Mesodermal cell (in vitro differentiated cells): ENCODE results near the gene VASN.

ENCODE experiments used
- H3K27ac ChIP-seq: 2 replicates; pipeline ENCODE4 v1.7.0; 2013; ENCODE audit warnings: mild to moderate bottlenecking, low read depth, low read length, moderate library complexity; ENCODE audit not compliant: severe bottlenecking
- H3K36me3 ChIP-seq: 2 replicates; pipeline ENCODE4 v1.7.1; 2013; ENCODE audit warnings: mild to moderate bottlenecking, low read length, moderate library complexity; ENCODE audit not compliant: control insufficient read depth, insufficient read depth
- H3K4me1 ChIP-seq: one replicate; pipeline ENCODE4 v1.7.1; 2013; ENCODE audit warnings: mild to moderate bottlenecking, low read length; ENCODE audit not compliant: insufficient read depth, control insufficient read depth, poor library complexity, severe bottlenecking
- H3K4me3 ChIP-seq: 2 replicates; pipeline ENCODE4 v1.7.0; 2013; ENCODE audit warnings: low read length, control low read depth, mild to moderate bottlenecking; ENCODE audit not compliant: insufficient read depth, poor library complexity, severe bottlenecking; ENCODE audit errors: extremely low read depth
- H3K9me3 ChIP-seq: 2 replicates; pipeline ENCODE4 v1.7.1; 2013; ENCODE audit warnings: mild to moderate bottlenecking, low read length, moderate library complexity; ENCODE audit not compliant: control insufficient read depth
- WGBS, 2 experiments: methylation state at CpG; one replicate each; pipeline ENCODE4 v1.1.5; 2013; ENCODE audit warnings: missing lambda C conversion rate in 2 of 2; ENCODE audit not compliant: insufficient coverage in 2 of 2; 5-methylcytosine and 5-hydroxymethylcytosine counted together

VASN gene

GRCh38 chr16:4364196-4365013 is 7.2 kb upstream of the VASN start:
- Histone ChIP-seq H3K36me3 (peaks cover 9% of the 10 kb centered on the region), H3K4me3 (no peak overlapping the region), H3K27ac (no peak overlapping the region), H3K9me3 (no peaks in the 10 kb centered on the region), H3K4me1 (peaks cover 12% of the 10 kb centered on the region)
- 93 to 95% methylated on average over 33 to 34 of the region's 37 CpGs for WGBS, 2 experiments

- H3K9me3 ChIP-seq: no peaks in the 10 kb centered on the region
- H3K4me3 ChIP-seq: no peak overlapping the region
- no peak overlapping the region for H3K27ac ChIP-seq
- H3K4me1 ChIP-seq: peaks cover 13% of the 10 kb centered on the region
- H3K36me3 ChIP-seq: peaks cover 9% of the 10 kb centered on the region
- WGBS, 2 experiments: 96 to 97% methylated on average over 6 to 7 of the region's 10 CpGs
Measured at GRCh38 chr16:4365014-4365406, 6.6 kb upstream of the VASN start.

DNA sequence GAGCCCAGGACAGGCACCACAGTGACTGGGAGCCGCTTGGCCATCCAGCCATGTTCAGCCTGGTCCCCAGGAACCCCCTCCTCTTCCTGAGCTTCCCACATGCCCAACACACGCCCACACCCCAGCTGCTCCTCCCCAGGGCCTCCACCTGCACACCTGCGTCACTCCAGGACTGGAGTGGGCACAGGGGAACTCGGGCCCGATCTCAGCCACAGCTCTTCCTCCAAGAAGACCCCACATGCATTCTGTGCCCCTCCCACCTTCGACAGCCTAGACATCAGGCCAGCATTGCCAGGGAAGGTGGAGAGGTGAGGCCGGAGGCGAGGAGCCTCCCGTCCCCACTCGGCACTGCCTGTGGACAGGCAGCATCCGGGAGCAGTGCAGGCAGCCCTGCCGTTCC is 6.0 kb upstream of the VASN start:
- 88 to 94% methylated on average over 8 to 10 of the region's 12 CpGs for WGBS, 2 experiments
- peaks cover 9% of the 10 kb centered on the region for H3K36me3 ChIP-seq

DNA sequence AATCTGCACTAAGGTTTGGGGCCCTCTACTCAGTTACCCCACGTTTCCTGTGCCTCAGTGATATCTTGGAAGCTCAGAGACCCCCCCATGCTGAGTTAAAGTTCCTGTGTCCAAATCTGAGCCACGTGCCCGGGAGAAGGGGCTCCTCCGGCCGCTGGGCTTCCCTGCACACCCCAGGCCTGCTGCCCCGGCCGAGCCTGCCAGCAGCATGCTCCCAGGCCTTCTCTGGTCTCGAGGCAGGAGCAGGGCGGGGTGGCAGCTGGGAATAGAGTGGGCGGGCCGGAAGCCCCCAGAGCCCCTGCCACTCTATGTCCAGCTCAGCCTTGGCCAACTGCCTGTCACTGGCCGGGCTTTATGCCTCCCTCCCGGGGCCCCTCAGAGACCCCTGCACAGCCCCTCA is 5.6 kb upstream of the VASN start:
- no peaks in the 10 kb centered on the region for H3K9me3 ChIP-seq
- peaks cover 23% of the 10 kb centered on the region for H3K4me1 ChIP-seq
- H3K36me3 ChIP-seq: peaks cover 9% of the 10 kb centered on the region
- no peak overlapping the region for H3K4me3 ChIP-seq
- 82 to 89% methylated on average over 8 to 10 of the region's 13 CpGs for WGBS, 2 experiments
- no peak overlapping the region for H3K27ac ChIP-seq

More for the DNA sequence above, 6.0 kb upstream of the VASN start:
- Histone ChIP-seq H3K27ac (no peak overlapping the region), H3K4me3 (no peak overlapping the region), H3K9me3 (no peaks in the 10 kb centered on the region), H3K4me1 (peaks cover 19% of the 10 kb centered on the region)

DNA sequence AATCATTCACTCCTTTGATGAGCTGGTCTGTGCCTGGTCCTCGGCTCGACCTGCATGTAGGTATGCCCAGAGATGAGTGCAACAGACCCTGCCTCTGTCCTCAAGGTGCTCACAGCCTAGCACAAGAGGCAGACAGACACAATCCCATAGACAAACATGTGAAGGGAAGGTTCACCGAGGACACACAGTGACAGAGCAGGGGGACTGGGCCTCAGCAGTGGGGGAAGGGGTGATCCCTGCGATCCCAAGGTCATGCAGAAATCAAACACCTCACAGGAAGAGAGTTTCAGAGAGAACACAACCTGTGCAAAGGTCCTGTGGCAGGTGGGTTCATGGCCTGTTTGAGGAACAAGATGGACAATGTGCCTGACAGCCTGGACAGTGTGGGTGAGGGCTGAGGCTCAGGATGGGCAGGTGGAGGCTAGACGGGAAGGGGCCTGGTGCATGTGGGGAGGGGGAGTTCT is 4.2 kb upstream of the VASN start:
- Histone ChIP-seq H3K4me1 (peaks cover 25% of the 10 kb centered on the region), H3K9me3 (no peaks in the 10 kb centered on the region), H3K36me3 (peaks cover 9% of the 10 kb centered on the region), H3K27ac (no peak overlapping the region), H3K4me3 (no peak overlapping the region)
- WGBS, 2 experiments: 89 to 94% methylated on average over 3 of the region's 5 CpGs

- 87 to 91% methylated on average over 10 to 13 of the region's 13 CpGs for WGBS, 2 experiments
- Histone ChIP-seq H3K4me1 (peaks cover 39% of the 10 kb centered on the region), H3K4me3 (no peak overlapping the region), H3K9me3 (no peaks in the 10 kb centered on the region), H3K36me3 (peaks cover 4% of the 10 kb centered on the region), H3K27ac (no peak overlapping the region)
Measured at GRCh38 chr16:4369007-4369733, 2.5 kb upstream of the VASN start.

DNA sequence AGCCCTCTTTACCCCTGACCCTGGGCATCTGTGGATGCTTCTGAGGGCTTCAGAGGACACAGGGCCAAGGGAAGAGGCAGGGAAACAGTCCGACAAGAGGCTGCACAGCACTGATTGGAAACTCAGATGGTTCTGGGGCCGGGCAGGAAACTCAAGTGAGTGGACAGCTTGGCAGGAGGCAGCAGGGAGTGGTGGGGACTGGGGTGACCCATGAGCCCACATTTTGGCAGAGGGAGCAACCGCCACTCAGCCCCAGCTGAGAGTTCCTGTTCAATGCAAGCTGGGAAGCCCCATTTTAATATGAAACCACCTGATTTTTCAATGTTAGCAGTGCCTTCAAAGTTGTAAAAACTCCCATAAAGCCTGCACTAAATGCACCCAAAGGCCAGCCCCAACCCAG is 1.5 kb upstream of the VASN start:
- H3K4me1 ChIP-seq: peaks cover 46% of the 10 kb centered on the region
- H3K36me3 ChIP-seq: no peaks in the 10 kb centered on the region
- H3K4me3 ChIP-seq: no peak overlapping the region
- H3K9me3 ChIP-seq: no peaks in the 10 kb centered on the region
- H3K27ac ChIP-seq: peak overlapping the region; percentile 59
- WGBS, 2 experiments: 92 to 95% methylated on average over 2 to 3 of the region's 3 CpGs

DNA sequence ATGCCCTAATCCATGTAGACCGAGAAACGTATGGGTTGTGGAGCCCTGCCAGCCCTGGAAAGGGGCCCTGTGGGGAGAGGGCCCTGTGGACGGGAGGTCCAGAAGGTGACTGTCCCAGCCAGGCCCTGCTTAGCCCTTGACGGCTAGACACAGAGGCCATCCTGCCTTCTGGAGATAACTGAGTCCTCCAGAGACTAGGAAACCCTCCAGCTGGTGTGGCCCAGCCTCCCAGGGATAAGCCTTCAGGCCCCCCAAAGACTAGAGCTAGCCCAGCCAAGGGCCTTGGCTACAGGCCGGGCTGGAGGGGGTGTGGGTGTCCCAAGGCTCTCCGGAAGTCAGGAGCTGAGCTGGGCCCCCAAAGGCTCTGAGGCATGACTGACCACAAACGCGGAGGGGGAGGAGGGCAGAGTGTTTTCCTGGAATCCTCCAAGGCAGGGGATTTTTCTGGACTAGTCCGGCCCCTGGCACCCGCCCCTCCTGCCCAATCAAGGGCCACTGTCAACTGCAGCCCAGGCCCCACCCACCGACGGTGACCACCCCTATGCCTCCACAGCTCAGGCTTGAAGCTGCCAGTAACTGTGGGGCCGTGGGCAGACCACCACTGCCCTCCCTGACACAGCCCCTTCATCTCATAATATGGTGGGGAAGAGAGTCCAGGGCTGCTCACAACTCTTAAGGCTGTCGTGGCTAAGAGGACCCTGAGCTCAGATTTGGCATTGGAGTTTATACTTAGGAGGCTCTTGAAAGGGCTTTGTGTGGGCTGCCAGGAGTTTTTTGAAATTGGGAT is 885 bp upstream of the VASN start:
- Histone ChIP-seq H3K27ac (peak overlapping the region; percentile 59), H3K4me1 (peaks cover 48% of the 10 kb centered on the region), H3K9me3 (no peaks in the 10 kb centered on the region), H3K4me3 (no peak overlapping the region), H3K36me3 (peaks cover under 1% of the 10 kb centered on the region)
- WGBS, 2 experiments: 96 to 98% methylated on average over 7 to 8 of the region's 14 CpGs

DNA sequence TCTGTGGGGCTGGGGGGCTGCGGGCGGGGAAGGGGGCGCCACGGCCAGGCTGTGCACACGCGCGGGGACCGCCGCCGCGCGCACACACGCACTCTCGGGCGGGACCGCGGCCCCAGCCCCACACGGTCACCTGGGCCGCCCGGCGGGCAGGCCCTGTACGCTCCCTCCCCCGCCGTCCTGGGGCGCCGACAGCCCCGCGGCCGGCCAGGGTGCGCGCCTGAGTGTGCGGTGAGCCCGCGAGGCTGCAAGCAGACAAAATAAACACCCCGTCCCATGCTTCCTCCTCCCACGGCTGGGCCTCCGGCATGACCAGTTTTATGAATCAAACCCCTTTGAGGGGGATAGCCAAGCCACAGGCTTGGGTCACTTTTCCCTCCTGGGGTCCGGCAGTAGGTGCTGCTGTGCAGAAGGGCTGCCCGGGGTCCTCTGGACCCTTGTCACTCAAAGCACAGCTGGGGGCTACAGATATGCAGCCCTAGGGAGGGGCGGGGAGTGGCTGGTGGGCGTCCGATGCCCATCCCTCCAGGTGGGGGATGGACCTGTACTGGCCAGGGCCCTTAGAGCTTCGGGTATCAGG is 441 bp downstream of the VASN start:
- Histone ChIP-seq H3K36me3 (peaks cover 3% of the 10 kb centered on the region), H3K4me1 (peaks cover 61% of the 10 kb centered on the region), H3K27ac (peak overlapping the region; percentile 41), H3K9me3 (no peaks in the 10 kb centered on the region), H3K4me3 (peak overlapping the region; percentile 70)
- 2% methylated on average over 26 to 39 of the region's 43 CpGs for WGBS, 2 experiments
